ENCODE measurements around the gene C10orf90. TPM values are rescaled to one million over a fixed set of nuclear protein-coding genes. Genes with fewer than 3 reads are reported as not detected.

C10orf90 gene
- total and polyA plus RNA-seq, 2 of the 8 experiments (the other 6 are each of a cell fraction or from before 2014, with no cell fraction given), result 0.21 TPM; not detected in 1

GRCh38 chr10:126667568-126667967 lies 2.9 kb downstream of the C10orf90 start:
- 85% methylated on average over 3 of the region's 3 CpGs; no CpG with 5 or more reads in 1 of the 2 experiments for WGBS, 2 experiments (ENCODE audit: extremely low coverage in 1 of 2, insufficient coverage in 1 of 2, insufficient read length in 1 of 2, insufficient replicate concordance in 2 of 2, low coverage in 1 of 2, low lambda C conversion rate in 2 of 2, missing lambda C conversion rate in 1 of 2)
- no peak overlapping the region for H3K9ac ChIP-seq (replicated peaks in 1 of 4; ENCODE audit: extremely low read depth in 1 of 4, low read depth in 3 of 4, low read length in 3 of 4)
- TF ChIP-seq NANOG (IDR thresholded peaks at IDR 0.05; ENCODE audit: insufficient read depth, low read depth, low read length, poor library complexity, severe bottlenecking), result no peak
- no peak for TF ChIP-seq SUZ12 (IDR thresholded peaks at IDR 0.05; ENCODE audit: low read length)

More at GRCh38 chr10:126667568-126667967, 2.9 kb downstream of the C10orf90 start:
- Histone ChIP-seq H3K36me3 (ENCODE audit: control insufficient read depth in 2 of 4, insufficient read depth in 4 of 4, low read length in 3 of 4) (no peaks in the 10 kb centered on the region), H3K56ac (replicated peaks; ENCODE audit: insufficient read length, low read depth, low read length) (no peak overlapping the region), H3K79me1 (ENCODE audit: low read depth, low read length) (no peaks in the 10 kb centered on the region), H3K4ac (replicated peaks; ENCODE audit: insufficient read length, low read depth, low read length) (no peak overlapping the region), H3K79me2 (ENCODE audit: control insufficient read depth in 1 of 2, insufficient read depth in 2 of 2, low read length in 2 of 2) (no peaks in the 10 kb centered on the region), H3K9me3 (ENCODE audit: insufficient read depth in 2 of 2, low read depth in 1 of 2, low read length in 1 of 2) (no peaks in the 10 kb centered on the region), H3K23ac (ENCODE audit: insufficient read length) (no peak overlapping the region), H3K18ac (ENCODE audit: extremely low read depth, low read length) (no peak overlapping the region), H4K8ac (ENCODE audit: extremely low read depth, insufficient read depth, low read length) (no peak overlapping the region), H4K5ac (ENCODE audit: insufficient read length, low read depth, low read length) (no peak overlapping the region), H2BK12ac (ENCODE audit: low read depth, low read length) (no peak overlapping the region), H3K27ac (ENCODE audit: low read depth, low read length) (no peak overlapping the region), H2BK120ac (replicated peaks; ENCODE audit: low read depth, low read length) (no peak overlapping the region), H3K4me1 (replicated peaks in 1 of 4; ENCODE audit: control insufficient read depth in 3 of 4, insufficient read depth in 4 of 4, low read length in 3 of 4) (no peaks in the 10 kb centered on the region), H4K20me1 (replicated peaks in 1 of 2; ENCODE audit: control insufficient read depth in 1 of 2, insufficient read depth in 2 of 2, low read length in 2 of 2) (no peaks in the 10 kb centered on the region), H3K4me2 (ENCODE audit: insufficient read depth in 1 of 2, low read depth in 2 of 2, low read length in 2 of 2) (no peak overlapping the region), H3K4me3 (ENCODE audit: extremely low read depth in 1 of 4, insufficient read depth in 2 of 4, low read depth in 3 of 4, low read length in 4 of 4) (no peak overlapping the region), H2AK5ac (ENCODE audit: low read depth, low read length) (no peak overlapping the region), H3K23me2 (ENCODE audit: low read depth, low read length) (no peaks in the 10 kb centered on the region), H3K14ac (ENCODE audit: insufficient read length) (no peak overlapping the region), H2BK15ac (ENCODE audit: low read length) (no peak overlapping the region), H2BK20ac (ENCODE audit: low read length) (no peak overlapping the region), H2AFZ (ENCODE audit: low read length) (no peak overlapping the region), H4K91ac (replicated peaks; ENCODE audit: insufficient read length, low read length) (no peak overlapping the region), H3K27me3 (replicated peaks in 1 of 4; ENCODE audit: control insufficient read depth in 3 of 4, extremely low read depth in 1 of 4, insufficient read depth in 3 of 4, low read length in 3 of 4) (no peaks in the 10 kb centered on the region), H2BK5ac (ENCODE audit: low read depth, low read length) (no peak overlapping the region)
- DNase-seq (ENCODE audit: low read depth in 1 of 2, low spot score in 2 of 2) (no peak), FAIRE-seq (no peak)
- POLR2A ChIA-PET (ENCODE audit: partially characterized antibody), result no interaction called here
- CTCF ChIA-PET (ENCODE audit: partially characterized antibody), result interaction anchor here (0.6 to 1.9 kb wide), 2 partner anchors 8 to 744 kb away, joined by 3 to 6 read pairs; no protein-coding TSS in a partner anchor

Measured in H1 (cell line).